A549 (cell line): ENCODE measurements around the gene OR10D3.
A peak's percentile ranks its signal among the peaks of the same experiment; 100 is the strongest.

Experiments
- HOXA7 ChIP-seq: fragments of 250-450 bp; sonication (Bioruptor Pico); IDR thresholded peaks from 2 replicates; pipeline ENCODE4 v1.5.0; 2020; ENCODE audit warnings: mild to moderate bottlenecking, moderate library complexity
- KDM5A ChIP-seq: fragments of 200-600 bp; sonication (generic); IDR thresholded peaks from 2 replicates; pipeline ENCODE4 v1.6.1; 2016; ENCODE audit warnings: antibody characterized with exemption, mild to moderate bottlenecking
- PHF8 ChIP-seq: fragments of 200-600 bp; sonication (generic); IDR thresholded peaks from 2 replicates; pipeline ENCODE4 v1.6.1; 2016; ENCODE audit warnings: low read depth, mild to moderate bottlenecking, antibody characterized with exemption, moderate library complexity, borderline replicate concordance
- POLR2A ChIP-seq: IDR thresholded peaks from 2 replicates; pipeline ENCODE4 v1.6.1; 2012; ENCODE audit warnings: mild to moderate bottlenecking, low read length
- SMC3 ChIP-seq: fragments of >200 bp; sonication (Bioruptor Twin); formaldehyde crosslinking; IDR thresholded peaks from 3 replicates; pipeline ENCODE4 v1.6.1; 2018; ENCODE audit warnings: inconsistent platforms
- TP53 ChIP-seq: fragments of 250-450 bp; sonication (Bioruptor Pico); IDR thresholded peaks from 2 replicates; pipeline ENCODE4 v1.5.0; 2021; ENCODE audit warnings: mild to moderate bottlenecking, moderate library complexity
- ZFP36 ChIP-seq: fragments of 450-650 bp; IDR thresholded peaks from 2 replicates; pipeline ENCODE4 v1.6.1; 2014; ENCODE audit warnings: borderline replicate concordance; ENCODE audit not compliant: partially characterized antibody
- TF ChIP-seq, protein P1 (sequence below): fragments of >200 bp; sonication (Bioruptor Twin); formaldehyde crosslinking; IDR thresholded peaks from 3 replicates; pipeline ENCODE4 v1.5.1; 2016
- TF ChIP-seq, protein P2 (sequence below): fragments of 200-600 bp; sonication (generic); IDR thresholded peaks from 2 replicates; pipeline ENCODE4 v1.6.1; 2016; ENCODE audit warnings: antibody characterized with exemption, mild to moderate bottlenecking, moderate library complexity
- TF ChIP-seq, protein P3 (sequence below): IDR thresholded peaks from 2 replicates; pipeline ENCODE4 v1.6.1; 2012

DNA sequence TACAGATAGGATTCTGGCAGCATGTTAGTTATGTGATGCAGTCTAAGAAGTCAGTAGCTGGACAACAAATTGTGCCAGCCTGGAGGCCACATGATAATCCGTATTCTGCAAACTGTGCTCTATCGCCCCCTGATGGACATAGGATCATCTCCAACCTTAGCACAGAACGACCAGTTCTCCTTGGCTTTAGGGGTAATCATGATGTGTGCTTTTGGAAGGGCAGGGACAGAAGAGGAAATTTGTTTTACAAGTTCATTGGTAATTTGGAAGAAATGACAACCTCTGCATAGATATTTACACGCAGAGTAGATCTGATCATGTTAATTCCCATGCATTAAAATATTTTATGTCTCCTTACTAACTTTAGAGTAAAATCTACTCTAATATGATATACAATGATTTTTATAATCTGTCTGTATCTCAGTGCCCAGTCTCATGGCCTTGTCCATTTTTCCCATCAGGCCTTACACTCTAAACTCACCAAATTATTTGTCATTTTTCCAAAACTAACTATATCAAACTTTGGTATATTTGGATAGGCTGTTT lies 12.1 kb downstream of the OR10D3 start:
- TF ChIP-seq, protein P1, sequence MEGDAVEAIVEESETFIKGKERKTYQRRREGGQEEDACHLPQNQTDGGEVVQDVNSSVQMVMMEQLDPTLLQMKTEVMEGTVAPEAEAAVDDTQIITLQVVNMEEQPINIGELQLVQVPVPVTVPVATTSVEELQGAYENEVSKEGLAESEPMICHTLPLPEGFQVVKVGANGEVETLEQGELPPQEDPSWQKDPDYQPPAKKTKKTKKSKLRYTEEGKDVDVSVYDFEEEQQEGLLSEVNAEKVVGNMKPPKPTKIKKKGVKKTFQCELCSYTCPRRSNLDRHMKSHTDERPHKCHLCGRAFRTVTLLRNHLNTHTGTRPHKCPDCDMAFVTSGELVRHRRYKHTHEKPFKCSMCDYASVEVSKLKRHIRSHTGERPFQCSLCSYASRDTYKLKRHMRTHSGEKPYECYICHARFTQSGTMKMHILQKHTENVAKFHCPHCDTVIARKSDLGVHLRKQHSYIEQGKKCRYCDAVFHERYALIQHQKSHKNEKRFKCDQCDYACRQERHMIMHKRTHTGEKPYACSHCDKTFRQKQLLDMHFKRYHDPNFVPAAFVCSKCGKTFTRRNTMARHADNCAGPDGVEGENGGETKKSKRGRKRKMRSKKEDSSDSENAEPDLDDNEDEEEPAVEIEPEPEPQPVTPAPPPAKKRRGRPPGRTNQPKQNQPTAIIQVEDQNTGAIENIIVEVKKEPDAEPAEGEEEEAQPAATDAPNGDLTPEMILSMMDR: peak; percentile 47
- TF ChIP-seq HOXA7 (no peak), KDM5A (no peak), ZFP36 (no peak), TP53 (CRISPR knock-in tag) (no peak), SMC3 (peak; percentile 51; the same call in 2 of the 3 replicates), PHF8 (no peak), POLR2A (no peak)
- TF ChIP-seq, protein P2, sequence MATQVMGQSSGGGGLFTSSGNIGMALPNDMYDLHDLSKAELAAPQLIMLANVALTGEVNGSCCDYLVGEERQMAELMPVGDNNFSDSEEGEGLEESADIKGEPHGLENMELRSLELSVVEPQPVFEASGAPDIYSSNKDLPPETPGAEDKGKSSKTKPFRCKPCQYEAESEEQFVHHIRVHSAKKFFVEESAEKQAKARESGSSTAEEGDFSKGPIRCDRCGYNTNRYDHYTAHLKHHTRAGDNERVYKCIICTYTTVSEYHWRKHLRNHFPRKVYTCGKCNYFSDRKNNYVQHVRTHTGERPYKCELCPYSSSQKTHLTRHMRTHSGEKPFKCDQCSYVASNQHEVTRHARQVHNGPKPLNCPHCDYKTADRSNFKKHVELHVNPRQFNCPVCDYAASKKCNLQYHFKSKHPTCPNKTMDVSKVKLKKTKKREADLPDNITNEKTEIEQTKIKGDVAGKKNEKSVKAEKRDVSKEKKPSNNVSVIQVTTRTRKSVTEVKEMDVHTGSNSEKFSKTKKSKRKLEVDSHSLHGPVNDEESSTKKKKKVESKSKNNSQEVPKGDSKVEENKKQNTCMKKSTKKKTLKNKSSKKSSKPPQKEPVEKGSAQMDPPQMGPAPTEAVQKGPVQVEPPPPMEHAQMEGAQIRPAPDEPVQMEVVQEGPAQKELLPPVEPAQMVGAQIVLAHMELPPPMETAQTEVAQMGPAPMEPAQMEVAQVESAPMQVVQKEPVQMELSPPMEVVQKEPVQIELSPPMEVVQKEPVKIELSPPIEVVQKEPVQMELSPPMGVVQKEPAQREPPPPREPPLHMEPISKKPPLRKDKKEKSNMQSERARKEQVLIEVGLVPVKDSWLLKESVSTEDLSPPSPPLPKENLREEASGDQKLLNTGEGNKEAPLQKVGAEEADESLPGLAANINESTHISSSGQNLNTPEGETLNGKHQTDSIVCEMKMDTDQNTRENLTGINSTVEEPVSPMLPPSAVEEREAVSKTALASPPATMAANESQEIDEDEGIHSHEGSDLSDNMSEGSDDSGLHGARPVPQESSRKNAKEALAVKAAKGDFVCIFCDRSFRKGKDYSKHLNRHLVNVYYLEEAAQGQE: no peak
- TF ChIP-seq, protein P3, sequence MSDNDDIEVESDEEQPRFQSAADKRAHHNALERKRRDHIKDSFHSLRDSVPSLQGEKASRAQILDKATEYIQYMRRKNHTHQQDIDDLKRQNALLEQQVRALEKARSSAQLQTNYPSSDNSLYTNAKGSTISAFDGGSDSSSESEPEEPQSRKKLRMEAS: no peak
